SK-N-SH treated with all-trans-retinoic acid at 6 μM for 48 hours (cell line): ENCODE measurements around the gene LRRC4C.

ENCODE experiments used
- ARNTL ChIP-seq: fragments of 450-650 bp; formaldehyde crosslinking; IDR thresholded peaks from 2 replicates; pipeline ENCODE4 v1.5.0; 2020; ENCODE audit warnings: low read depth, mild to moderate bottlenecking, moderate library complexity, borderline replicate concordance
- BACH2 ChIP-seq: fragments of 250-450 bp; sonication (Bioruptor Pico); IDR thresholded peaks from 2 replicates; pipeline ENCODE4 v1.9.0; 2021; ENCODE audit warnings: mild to moderate bottlenecking, borderline replicate concordance
- ESRRG ChIP-seq: fragments of 250-450 bp; sonication (Bioruptor Pico); IDR thresholded peaks from 2 replicates; pipeline ENCODE4 v1.6.1; 2021; ENCODE audit warnings: mild to moderate bottlenecking
- GLIS3 ChIP-seq: fragments of 250-450 bp; sonication (Bioruptor Pico); IDR thresholded peaks from 2 replicates; pipeline ENCODE4 v1.5.0; 2020; ENCODE audit warnings: mild to moderate bottlenecking, moderate library complexity
- SNAI2 ChIP-seq: fragments of 250-450 bp; sonication (Bioruptor Pico); IDR thresholded peaks from 2 replicates; pipeline ENCODE4 v1.5.0; 2020; ENCODE audit warnings: mild to moderate bottlenecking, moderate library complexity
- ZFP3 ChIP-seq: fragments of 250-450 bp; sonication (Bioruptor Pico); IDR thresholded peaks from 2 replicates; pipeline ENCODE4 v1.5.0; 2020; ENCODE audit warnings: mild to moderate bottlenecking, moderate library complexity
- ZNF70 ChIP-seq: fragments of 450-650 bp; formaldehyde crosslinking; IDR thresholded peaks from 2 replicates; pipeline ENCODE4 v1.5.0; 2020; ENCODE audit warnings: mild to moderate bottlenecking, moderate library complexity
- ZNF8 ChIP-seq: fragments of 450-650 bp; formaldehyde crosslinking; IDR thresholded peaks from 2 replicates; pipeline ENCODE4 v1.5.0; 2020; ENCODE audit warnings: mild to moderate bottlenecking, moderate library complexity
- TF ChIP-seq, protein P1 (sequence below): fragments of 250-450 bp; sonication (Bioruptor Pico); IDR thresholded peaks from 2 replicates; pipeline ENCODE4 v1.5.1; 2020; ENCODE audit warnings: low read depth, mild to moderate bottlenecking, moderate library complexity
- TF ChIP-seq, protein P2 (sequence below): fragments of 250-450 bp; sonication (Bioruptor Pico); IDR thresholded peaks from 2 replicates; pipeline ENCODE4 v1.8.0; 2020; ENCODE audit warnings: mild to moderate bottlenecking, moderate library complexity, borderline replicate concordance

DNA sequence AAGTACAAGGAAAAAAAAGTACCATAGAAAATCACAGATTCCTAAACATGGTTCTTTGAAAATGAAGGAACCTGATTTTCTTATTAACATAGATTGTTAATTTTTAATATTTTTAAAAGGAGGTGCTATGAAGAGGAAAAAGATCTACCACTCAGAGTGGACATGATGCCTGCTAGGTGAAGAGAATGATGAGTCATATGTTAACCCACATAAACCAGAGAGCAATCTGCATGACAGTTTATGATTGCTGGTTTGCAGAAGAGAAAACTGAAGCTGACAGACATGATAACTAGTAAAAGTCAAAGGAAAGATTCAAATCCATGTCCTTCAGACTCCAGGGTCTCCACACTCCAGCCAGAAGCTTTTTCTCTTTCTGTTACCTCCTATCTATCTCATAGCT is 1231.7 kb downstream of the LRRC4C start:
- TF ChIP-seq ESRRG (CRISPR knock-in tag), result no peak
- no peak for TF ChIP-seq ZFP3 (CRISPR knock-in tag)
- TF ChIP-seq, protein P1, sequence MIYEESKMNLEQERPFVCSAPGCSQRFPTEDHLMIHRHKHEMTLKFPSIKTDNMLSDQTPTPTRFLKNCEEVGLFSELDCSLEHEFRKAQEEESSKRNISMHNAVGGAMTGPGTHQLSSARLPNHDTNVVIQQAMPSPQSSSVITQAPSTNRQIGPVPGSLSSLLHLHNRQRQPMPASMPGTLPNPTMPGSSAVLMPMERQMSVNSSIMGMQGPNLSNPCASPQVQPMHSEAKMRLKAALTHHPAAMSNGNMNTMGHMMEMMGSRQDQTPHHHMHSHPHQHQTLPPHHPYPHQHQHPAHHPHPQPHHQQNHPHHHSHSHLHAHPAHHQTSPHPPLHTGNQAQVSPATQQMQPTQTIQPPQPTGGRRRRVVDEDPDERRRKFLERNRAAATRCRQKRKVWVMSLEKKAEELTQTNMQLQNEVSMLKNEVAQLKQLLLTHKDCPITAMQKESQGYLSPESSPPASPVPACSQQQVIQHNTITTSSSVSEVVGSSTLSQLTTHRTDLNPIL (CRISPR knock-in tag), result no peak
- TF ChIP-seq, protein P2, sequence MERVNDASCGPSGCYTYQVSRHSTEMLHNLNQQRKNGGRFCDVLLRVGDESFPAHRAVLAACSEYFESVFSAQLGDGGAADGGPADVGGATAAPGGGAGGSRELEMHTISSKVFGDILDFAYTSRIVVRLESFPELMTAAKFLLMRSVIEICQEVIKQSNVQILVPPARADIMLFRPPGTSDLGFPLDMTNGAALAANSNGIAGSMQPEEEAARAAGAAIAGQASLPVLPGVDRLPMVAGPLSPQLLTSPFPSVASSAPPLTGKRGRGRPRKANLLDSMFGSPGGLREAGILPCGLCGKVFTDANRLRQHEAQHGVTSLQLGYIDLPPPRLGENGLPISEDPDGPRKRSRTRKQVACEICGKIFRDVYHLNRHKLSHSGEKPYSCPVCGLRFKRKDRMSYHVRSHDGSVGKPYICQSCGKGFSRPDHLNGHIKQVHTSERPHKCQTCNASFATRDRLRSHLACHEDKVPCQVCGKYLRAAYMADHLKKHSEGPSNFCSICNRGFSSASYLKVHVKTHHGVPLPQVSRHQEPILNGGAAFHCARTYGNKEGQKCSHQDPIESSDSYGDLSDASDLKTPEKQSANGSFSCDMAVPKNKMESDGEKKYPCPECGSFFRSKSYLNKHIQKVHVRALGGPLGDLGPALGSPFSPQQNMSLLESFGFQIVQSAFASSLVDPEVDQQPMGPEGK (CRISPR knock-in tag), result no peak
- TF ChIP-seq SNAI2 (CRISPR knock-in tag), result no peak
- TF ChIP-seq ZNF70 (CRISPR knock-in tag), result no peak
- no peak for TF ChIP-seq ZNF8
- TF ChIP-seq BACH2, result no peak
- no peak for TF ChIP-seq ARNTL (CRISPR knock-in tag)
- TF ChIP-seq GLIS3, result no peak
